ENCODE measurements around the gene SLC30A2. TPM values are rescaled to one million over a fixed set of nuclear protein-coding genes. Genes with fewer than 3 reads are reported as not detected.

Gene SLC30A2
- total RNA-seq, 1 experiment from 2014 or later, result 0.35 TPM

- Histone ChIP-seq H2BK15ac (ENCODE audit: low read depth, low read length) (no peak overlapping the region), H3K23ac (ENCODE audit: insufficient read length, low read depth, low read length) (no peak overlapping the region), H3K27ac (ENCODE audit: insufficient read length, low read depth, low read length) (no peak overlapping the region), H3K27me3 (ENCODE audit: insufficient read depth, low read length) (no peaks in the 10 kb centered on the region), H3K23me2 (ENCODE audit: insufficient read length, low read depth, low read length, poor library complexity, severe bottlenecking) (peaks cover 5% of the 10 kb centered on the region), H2BK5ac (ENCODE audit: insufficient read length, low read length) (no peak overlapping the region), H2AFZ (ENCODE audit: low read length) (no peak overlapping the region), H2BK120ac (ENCODE audit: low read depth, low read length, poor library complexity, severe bottlenecking) (no peak overlapping the region), H3K79me2 (ENCODE audit: insufficient read depth, low read length) (no peaks in the 10 kb centered on the region), H3K4me2 (ENCODE audit: insufficient read depth, insufficient read length, low read length) (peak overlapping the region; percentile 92), H3K14ac (ENCODE audit: insufficient read depth, low read length) (no peak overlapping the region), H2BK12ac (ENCODE audit: insufficient read length, low read depth, low read length) (no peak overlapping the region), H4K20me1 (ENCODE audit: control insufficient read depth, insufficient read depth, insufficient read length) (no peaks in the 10 kb centered on the region), H3K9me3 (ENCODE audit: control insufficient read depth, low read depth, low read length) (no peaks in the 10 kb centered on the region), H3K18ac (ENCODE audit: insufficient read length, low read depth, low read length) (peak overlapping the region; percentile 43), H3T11ph (ENCODE audit: low read length) (no peak overlapping the region), H3K4me1 (ENCODE audit: insufficient read depth, low read length) (peaks cover 8% of the 10 kb centered on the region; the same call in 1 of the 2 replicates), H3K9ac (ENCODE audit: extremely low read depth, insufficient read length, low read length) (peak overlapping the region; percentile 79), H4K91ac (ENCODE audit: insufficient read length, low read depth, low read length) (no peak overlapping the region), H3K79me1 (ENCODE audit: insufficient read depth, low read depth, low read length, poor library complexity, severe bottlenecking) (no peaks in the 10 kb centered on the region), H4K5ac (ENCODE audit: insufficient read length, low read depth, low read length) (no peak overlapping the region), H2BK20ac (ENCODE audit: low read depth, low read length, poor library complexity, severe bottlenecking) (no peak overlapping the region), H4K8ac (replicated peaks; ENCODE audit: insufficient read length, low read depth, low read length) (no peak overlapping the region), H3K56ac (ENCODE audit: insufficient read length, low read depth, low read length) (no peak overlapping the region), H2AK5ac (ENCODE audit: insufficient read length, low read length) (no peak overlapping the region), H3K4ac (ENCODE audit: low read depth, low read length) (no peak overlapping the region)
- no peaks in the 10 kb centered on the region; the same call in none of the 2 replicates for H3K27me3 Mint-ChIP-seq (ENCODE audit: low read depth)
- WGBS (ENCODE audit: extremely low coverage, insufficient read length, low lambda C conversion rate), result no CpG with 5 or more reads among the region's 13 CpGs
- no peaks in the 10 kb centered on the region; a peak in 1 of 5 replicates for H3K9me3 Mint-ChIP-seq
- TF ChIP-seq, protein P1, sequence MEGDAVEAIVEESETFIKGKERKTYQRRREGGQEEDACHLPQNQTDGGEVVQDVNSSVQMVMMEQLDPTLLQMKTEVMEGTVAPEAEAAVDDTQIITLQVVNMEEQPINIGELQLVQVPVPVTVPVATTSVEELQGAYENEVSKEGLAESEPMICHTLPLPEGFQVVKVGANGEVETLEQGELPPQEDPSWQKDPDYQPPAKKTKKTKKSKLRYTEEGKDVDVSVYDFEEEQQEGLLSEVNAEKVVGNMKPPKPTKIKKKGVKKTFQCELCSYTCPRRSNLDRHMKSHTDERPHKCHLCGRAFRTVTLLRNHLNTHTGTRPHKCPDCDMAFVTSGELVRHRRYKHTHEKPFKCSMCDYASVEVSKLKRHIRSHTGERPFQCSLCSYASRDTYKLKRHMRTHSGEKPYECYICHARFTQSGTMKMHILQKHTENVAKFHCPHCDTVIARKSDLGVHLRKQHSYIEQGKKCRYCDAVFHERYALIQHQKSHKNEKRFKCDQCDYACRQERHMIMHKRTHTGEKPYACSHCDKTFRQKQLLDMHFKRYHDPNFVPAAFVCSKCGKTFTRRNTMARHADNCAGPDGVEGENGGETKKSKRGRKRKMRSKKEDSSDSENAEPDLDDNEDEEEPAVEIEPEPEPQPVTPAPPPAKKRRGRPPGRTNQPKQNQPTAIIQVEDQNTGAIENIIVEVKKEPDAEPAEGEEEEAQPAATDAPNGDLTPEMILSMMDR (conservative IDR thresholded peaks at IDR 0.05), result no peak
- H3K4me1 Mint-ChIP-seq, result peaks cover 25 to 39% of the 10 kb centered on the region in 2 experiments
- peak overlapping the region; percentile 90 to 93 for H3K4me3 Mint-ChIP-seq
- H3K27ac Mint-ChIP-seq, result peak overlapping the region; percentile 53 to 97 (median 82)
- no peak for DNase-seq
- peaks cover 0 to 3% (median 0%) of the 10 kb centered on the region in 3 experiments; a peak in 3 of 7 replicates for H3K36me3 Mint-ChIP-seq (ENCODE audit: insufficient read depth in 1 of 3, low read depth in 3 of 3)
Measured at GRCh38 chr1:25996966-25997827, 48.7 kb downstream of the SLC30A2 start.
